GM12878 (cell line): ENCODE data around the gene SETBP1.

ENCODE experiments used
- GATAD2B ChIP-seq: fragments of 450-650 bp; conservative IDR thresholded peaks from 2 replicates; pipeline ENCODE4 v1.6.1; 2017; ENCODE audit warnings: low read depth, mild to moderate bottlenecking, moderate library complexity
- RFX5 ChIP-seq: IDR thresholded peaks from 2 replicates; pipeline ENCODE4 v1.6.1; 2011; ENCODE audit warnings: low read depth, low read length, improper control_type of control experiment
- TAF1 ChIP-seq: IDR thresholded peaks from 2 replicates; pipeline ENCODE4 v1.6.1; 2011; ENCODE audit warnings: mild to moderate bottlenecking, low read depth, low read length, borderline replicate concordance
- YY1 ChIP-seq: IDR thresholded peaks from 2 replicates; pipeline ENCODE4 v1.6.1; 2011; ENCODE audit warnings: low read depth, mild to moderate bottlenecking, low read length
- TF ChIP-seq, protein P1 (sequence below): IDR thresholded peaks from 2 replicates; pipeline ENCODE4 v1.6.1; 2012; ENCODE audit warnings: low read depth, low read length, improper control_type of control experiment
- TF ChIP-seq, protein P2 (sequence below), 3 experiments: IDR thresholded peaks in 2 of 3; conservative IDR thresholded peaks in 1 of 3; 2 replicates each; pipeline ENCODE4 v1.5.1; 2011; ENCODE audit warnings: low read depth in 3 of 3, low read length in 3 of 3, mild to moderate bottlenecking in 3 of 3, control low read depth in 2 of 3, moderate library complexity in 2 of 3, inconsistent platforms in 1 of 3, mixed read lengths in 1 of 3; ENCODE audit not compliant: control insufficient read depth in 2 of 3, insufficient read depth in 1 of 3; ENCODE audit errors: extremely low read depth in 1 of 3

DNA sequence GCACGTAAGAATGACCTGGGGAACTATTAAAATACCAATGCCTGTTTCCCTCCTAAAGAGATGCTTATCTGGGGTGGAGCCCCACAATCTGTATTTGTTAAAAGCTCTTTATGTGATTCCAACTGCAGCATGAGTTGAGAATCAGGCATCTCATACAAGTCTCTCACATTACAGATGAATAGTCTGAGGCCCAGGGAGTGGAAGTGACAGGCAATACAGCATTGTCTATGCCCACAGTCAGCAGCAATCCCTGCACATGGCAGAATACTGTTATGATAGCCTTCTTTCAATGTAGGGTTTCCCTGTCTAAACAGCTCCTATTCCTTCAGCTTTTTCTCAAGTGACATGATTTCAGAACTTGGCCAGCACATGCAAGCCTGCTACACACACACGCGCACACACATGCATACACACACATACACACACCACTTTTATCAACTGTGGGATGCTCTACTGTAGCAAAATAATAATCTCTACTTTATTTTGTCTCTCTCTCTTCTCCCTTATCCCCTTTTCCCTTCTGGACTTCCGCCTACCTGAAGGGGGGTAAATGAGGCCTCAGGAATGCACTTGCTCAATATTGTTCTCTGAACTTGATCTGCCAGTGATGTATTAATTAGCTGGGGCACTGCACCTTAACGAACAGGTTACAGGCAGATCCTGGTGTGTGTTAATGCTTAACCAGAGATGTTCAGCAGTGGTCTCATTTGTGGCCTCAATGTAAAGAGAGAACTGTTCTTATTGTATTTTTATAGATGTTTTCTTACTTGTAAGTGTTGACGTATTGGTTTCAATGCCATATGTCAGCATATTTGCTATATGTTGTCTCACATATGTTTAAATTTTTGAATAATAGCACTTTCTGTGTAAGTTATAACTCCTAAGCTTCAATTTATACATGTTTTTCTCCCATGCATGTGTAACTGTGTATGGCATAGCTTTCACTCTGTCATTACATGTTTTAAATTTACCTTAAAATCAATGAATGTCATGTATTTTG, 116.0 kb downstream of the SETBP1 start:
- TF ChIP-seq, protein P1, sequence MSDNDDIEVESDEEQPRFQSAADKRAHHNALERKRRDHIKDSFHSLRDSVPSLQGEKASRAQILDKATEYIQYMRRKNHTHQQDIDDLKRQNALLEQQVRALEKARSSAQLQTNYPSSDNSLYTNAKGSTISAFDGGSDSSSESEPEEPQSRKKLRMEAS = no peak
- no peak for TF ChIP-seq TAF1
- TF ChIP-seq GATAD2B = no peak
- TF ChIP-seq, protein P2, sequence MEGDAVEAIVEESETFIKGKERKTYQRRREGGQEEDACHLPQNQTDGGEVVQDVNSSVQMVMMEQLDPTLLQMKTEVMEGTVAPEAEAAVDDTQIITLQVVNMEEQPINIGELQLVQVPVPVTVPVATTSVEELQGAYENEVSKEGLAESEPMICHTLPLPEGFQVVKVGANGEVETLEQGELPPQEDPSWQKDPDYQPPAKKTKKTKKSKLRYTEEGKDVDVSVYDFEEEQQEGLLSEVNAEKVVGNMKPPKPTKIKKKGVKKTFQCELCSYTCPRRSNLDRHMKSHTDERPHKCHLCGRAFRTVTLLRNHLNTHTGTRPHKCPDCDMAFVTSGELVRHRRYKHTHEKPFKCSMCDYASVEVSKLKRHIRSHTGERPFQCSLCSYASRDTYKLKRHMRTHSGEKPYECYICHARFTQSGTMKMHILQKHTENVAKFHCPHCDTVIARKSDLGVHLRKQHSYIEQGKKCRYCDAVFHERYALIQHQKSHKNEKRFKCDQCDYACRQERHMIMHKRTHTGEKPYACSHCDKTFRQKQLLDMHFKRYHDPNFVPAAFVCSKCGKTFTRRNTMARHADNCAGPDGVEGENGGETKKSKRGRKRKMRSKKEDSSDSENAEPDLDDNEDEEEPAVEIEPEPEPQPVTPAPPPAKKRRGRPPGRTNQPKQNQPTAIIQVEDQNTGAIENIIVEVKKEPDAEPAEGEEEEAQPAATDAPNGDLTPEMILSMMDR (IDR thresholded peaks at IDR 0.05 in 2 of 3, conservative IDR thresholded peaks at IDR 0.05 in 1 of 3; ENCODE audit: control insufficient read depth in 2 of 3, extremely low read depth in 1 of 3, insufficient read depth in 1 of 3, low read depth in 3 of 3, low read length in 3 of 3) = no peak
- TF ChIP-seq RFX5 = no peak
- no peak for TF ChIP-seq YY1
